Breast epithelium (tissue), 3 donors: ENCODE measurements around the gene CDKN1A.

Source experiments
- POLR2A ChIP-seq: fragments of 450-650 bp; IDR thresholded peaks from one replicate; pipeline ENCODE4 v1.6.1; 2016; ENCODE audit warnings: antibody characterized with exemption, mild to moderate bottlenecking, moderate library complexity
- POLR2AphosphoS5 ChIP-seq, 3 donors: sonication (generic); formaldehyde crosslinking; IDR thresholded peaks; one replicate each; pipeline ENCODE4 v1.6.1; 2017; ENCODE audit warnings: antibody characterized with exemption in 3 of 3
- TF ChIP-seq, protein P1 (sequence below), 3 donors: fragments of 450-650 bp; IDR thresholded peaks; one replicate each; pipeline ENCODE4 v1.5.1; 2016 to 2017; ENCODE audit warnings: antibody characterized with exemption in 3 of 3, mild to moderate bottlenecking in 3 of 3, moderate library complexity in 3 of 3

DNA sequence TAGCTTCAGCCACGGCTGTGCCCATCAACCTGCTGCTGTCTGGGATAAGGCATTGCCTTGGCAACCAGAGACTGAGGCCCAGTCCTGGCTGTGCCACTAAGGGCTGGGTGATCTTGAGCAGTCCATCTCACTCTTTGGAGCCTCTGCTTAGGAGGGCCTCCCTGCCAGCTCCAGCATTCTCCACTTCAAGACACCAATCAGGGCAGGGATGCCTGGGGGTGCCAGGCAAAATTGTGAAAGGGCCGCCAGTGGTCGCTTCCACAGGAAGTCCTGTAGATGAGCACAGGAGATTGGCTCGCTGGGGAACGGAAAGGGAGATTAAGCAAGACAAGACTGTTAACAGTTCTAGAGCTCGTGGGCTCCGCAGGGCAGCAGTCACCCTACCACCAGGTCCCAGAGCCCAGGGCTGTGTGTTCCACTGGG, 19.0 kb downstream of the CDKN1A start, which contains the start of gene RAB44:
- TF ChIP-seq, protein P1, sequence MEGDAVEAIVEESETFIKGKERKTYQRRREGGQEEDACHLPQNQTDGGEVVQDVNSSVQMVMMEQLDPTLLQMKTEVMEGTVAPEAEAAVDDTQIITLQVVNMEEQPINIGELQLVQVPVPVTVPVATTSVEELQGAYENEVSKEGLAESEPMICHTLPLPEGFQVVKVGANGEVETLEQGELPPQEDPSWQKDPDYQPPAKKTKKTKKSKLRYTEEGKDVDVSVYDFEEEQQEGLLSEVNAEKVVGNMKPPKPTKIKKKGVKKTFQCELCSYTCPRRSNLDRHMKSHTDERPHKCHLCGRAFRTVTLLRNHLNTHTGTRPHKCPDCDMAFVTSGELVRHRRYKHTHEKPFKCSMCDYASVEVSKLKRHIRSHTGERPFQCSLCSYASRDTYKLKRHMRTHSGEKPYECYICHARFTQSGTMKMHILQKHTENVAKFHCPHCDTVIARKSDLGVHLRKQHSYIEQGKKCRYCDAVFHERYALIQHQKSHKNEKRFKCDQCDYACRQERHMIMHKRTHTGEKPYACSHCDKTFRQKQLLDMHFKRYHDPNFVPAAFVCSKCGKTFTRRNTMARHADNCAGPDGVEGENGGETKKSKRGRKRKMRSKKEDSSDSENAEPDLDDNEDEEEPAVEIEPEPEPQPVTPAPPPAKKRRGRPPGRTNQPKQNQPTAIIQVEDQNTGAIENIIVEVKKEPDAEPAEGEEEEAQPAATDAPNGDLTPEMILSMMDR (IDR thresholded peaks at IDR 0.05): no peak
- TF ChIP-seq POLR2AphosphoS5 (IDR thresholded peaks at IDR 0.05): no peak
- no peak for TF ChIP-seq POLR2A
